Lower lobe of right lung (tissue), 2 donors: ENCODE data around the gene ZNF467. TPM values are rescaled to one million over a fixed set of nuclear protein-coding genes. Genes with fewer than 3 reads are reported as not detected.

Source experiments
- ATAC-seq, 2 donors: fragments of 200-7000 bp; cut with Tn5 transposase; one replicate each; pipeline ENCODE4 v1.9.1; 2020 to 2022; ENCODE audit warnings: mild to moderate bottlenecking in 2 of 2, moderate library complexity in 2 of 2
- DNase-seq: peaks from one replicate; pipeline ENCODE4 v3.0.0-alpha.2; 2020
- H3K27ac ChIP-seq: fragments of 200-600 bp; one replicate; pipeline ENCODE4 v1.8.0; 2022
- H3K27me3 ChIP-seq: fragments of 200-600 bp; one replicate; pipeline ENCODE4 v1.8.0; 2022; ENCODE audit warnings: low read depth
- H3K36me3 ChIP-seq: fragments of 200-600 bp; one replicate; pipeline ENCODE4 v1.8.0; 2022; ENCODE audit warnings: mild to moderate bottlenecking
- H3K4me1 ChIP-seq: fragments of 200-600 bp; one replicate; pipeline ENCODE4 v1.8.0; 2022
- H3K4me3 ChIP-seq: fragments of 200-600 bp; one replicate; pipeline ENCODE4 v1.8.0; 2022; ENCODE audit warnings: mild to moderate bottlenecking
- H3K9me3 ChIP-seq: fragments of 200-600 bp; one replicate; pipeline ENCODE4 v1.8.0; 2022
- CTCF ChIP-seq: fragments of 200-600 bp; IDR thresholded peaks from one replicate; pipeline ENCODE4 v1.8.0; 2022; ENCODE audit warnings: antibody characterized with exemption, mild to moderate bottlenecking
- intact Hi-C: fragments of 100-400 bp; cut with DNase I; formaldehyde crosslinking; loops from one replicate; pipeline ENCODE4 v1.11.0; 2022
- total RNA-seq: library from RNA; stranded (reverse); fragmentation: NEBNext Ultra II Directional; extraction: Animal tissue kit (Norgen Biotek cat#: 25700); gene quantifications from one replicate; pipeline ENCODE4 v1.2.1, GENCODE V29; 2021
- donor health status: DM: no; HTN: yes; CAD: no; lungs with severe emphysema.

The ZNF467 gene
- total RNA-seq, 1 donor from 2014 or later, result 23.0 TPM

- peaks cover 84% of the 10 kb centered on the region for H3K36me3 ChIP-seq
- H3K4me3 ChIP-seq, result no peak overlapping the region
- ATAC-seq, result no peak
- H3K27ac ChIP-seq, result no peak overlapping the region
- intact Hi-C loops, result no loop called here
- H3K27me3 ChIP-seq, result no peaks in the 10 kb centered on the region
- DNase-seq, result peak; percentile 18
- H3K9me3 ChIP-seq, result no peaks in the 10 kb centered on the region
- no peaks in the 10 kb centered on the region for H3K4me1 ChIP-seq
- no peak for TF ChIP-seq CTCF
Observed at GRCh38 chr7:149723795-149724495, 49.4 kb downstream of the ZNF467 start.

- Histone ChIP-seq H3K4me1 (no peaks in the 10 kb centered on the region), H3K4me3 (no peak overlapping the region), H3K36me3 (peaks cover 77% of the 10 kb centered on the region), H3K27me3 (no peaks in the 10 kb centered on the region), H3K27ac (no peak overlapping the region), H3K9me3 (no peaks in the 10 kb centered on the region)
- no peak for DNase-seq
- no peak for TF ChIP-seq CTCF
- intact Hi-C loops, result no loop called here
- ATAC-seq, result no peak
Observed at GRCh38 chr7:149723082-149723767, 50.2 kb downstream of the ZNF467 start.

- no peaks in the 10 kb centered on the region for H3K27me3 ChIP-seq
- peaks cover 70% of the 10 kb centered on the region for H3K36me3 ChIP-seq
- intact Hi-C loops, result no loop called here
- H3K4me1 ChIP-seq, result no peaks in the 10 kb centered on the region
- DNase-seq, result no peak
- H3K27ac ChIP-seq, result no peak overlapping the region
- H3K9me3 ChIP-seq, result no peaks in the 10 kb centered on the region
- no peak for ATAC-seq
- TF ChIP-seq CTCF, result no peak
- H3K4me3 ChIP-seq, result no peak overlapping the region
Observed at GRCh38 chr7:149722356-149722957, 50.9 kb downstream of the ZNF467 start.

GRCh38 chr7:149721084-149721601 is 52.2 kb downstream of the ZNF467 start:
- intact Hi-C loops, result no loop called here
- H3K4me3 ChIP-seq, result no peak overlapping the region
- ATAC-seq, result no peak
- no peak overlapping the region for H3K27ac ChIP-seq
- no peak for DNase-seq
- H3K4me1 ChIP-seq, result no peaks in the 10 kb centered on the region
- H3K27me3 ChIP-seq, result no peaks in the 10 kb centered on the region
- TF ChIP-seq CTCF, result no peak
- H3K36me3 ChIP-seq, result peaks cover 57% of the 10 kb centered on the region
- H3K9me3 ChIP-seq, result no peaks in the 10 kb centered on the region

GRCh38 chr7:149720372-149721083 is 52.9 kb downstream of the ZNF467 start:
- Histone ChIP-seq H3K4me1 (peaks cover 4% of the 10 kb centered on the region), H3K27ac (no peak overlapping the region), H3K27me3 (no peaks in the 10 kb centered on the region), H3K36me3 (peaks cover 51% of the 10 kb centered on the region), H3K4me3 (no peak overlapping the region), H3K9me3 (no peaks in the 10 kb centered on the region)
- no peak for TF ChIP-seq CTCF
- ATAC-seq (peak; percentile 7 to 10), DNase-seq (no peak)
- intact Hi-C loops, result no loop called here
